Activated CD8-positive, alpha-beta T cell treated with anti-CD3 and anti-CD28 coated beads for 36 hours (primary cell): ENCODE data around the gene PTPN11. TPM values are rescaled to one million over a fixed set of nuclear protein-coding genes. Genes with fewer than 3 reads are reported as not detected.
"Not testable (repeated sequence)": the region's sequence is repeated elsewhere in the genome, so short reads cannot be mapped to it uniquely, and the experiment has no call there.

ENCODE experiments used
- ATAC-seq: fragments of 200-7000 bp; cut with Tn5 transposase; one replicate; pipeline ENCODE4 v1.10.0; 2021; ENCODE audit warnings: mild to moderate bottlenecking, moderate library complexity
- CTCF ChIA-PET: fragments of 350-600 bp; sonication (Branson Sonifier 250); formaldehyde crosslinking; loops from one replicate; lab custom pipeline; 2021; ENCODE audit warnings: antibody characterized with exemption; lab: Charles Lee
- POLR2A ChIA-PET: fragments of 350-600 bp; sonication (Branson Sonifier 250); formaldehyde crosslinking; loops from one replicate; lab custom pipeline; 2021; ENCODE audit warnings: antibody characterized with exemption; lab: Charles Lee
- DNase-seq: peaks from one replicate; pipeline ENCODE4 v3.0.0-alpha.2; 2020
- H3K27ac Mint-ChIP-seq: one replicate; pipeline ENCODE4 v1.8.0; 2021; ENCODE audit warnings: mild to moderate bottlenecking, mixed read lengths
- H3K27me3 Mint-ChIP-seq: one replicate; pipeline ENCODE4 v1.8.0; 2021; ENCODE audit warnings: mixed read lengths
- H3K36me3 Mint-ChIP-seq: one replicate; pipeline ENCODE4 v1.8.0; 2021; ENCODE audit warnings: low read depth, mixed read lengths
- H3K4me1 Mint-ChIP-seq: one replicate; pipeline ENCODE4 v1.8.0; 2021; ENCODE audit warnings: low read depth, mixed read lengths
- H3K4me3 Mint-ChIP-seq: one replicate; pipeline ENCODE4 v1.8.0; 2021; ENCODE audit warnings: mild to moderate bottlenecking, moderate library complexity, mixed read lengths
- H3K9me3 Mint-ChIP-seq: one replicate; pipeline ENCODE4 v1.8.0; 2021; ENCODE audit warnings: mixed read lengths
- intact Hi-C: fragments of 100-400 bp; cut with micrococcal nuclease; formaldehyde crosslinking; loops from one replicate; pipeline ENCODE4 v1.10.0; 2022
- total RNA-seq, 2 experiments: library from RNA; stranded (reverse); gene quantifications; one replicate each; pipeline ENCODE4 v1.2.3, GENCODE V29; 2021
- TF ChIP-seq, protein P1 (sequence below): fragments of 200-600 bp; IDR thresholded peaks from one replicate; pipeline ENCODE4 v1.8.0; 2022; ENCODE audit warnings: antibody characterized with exemption, mild to moderate bottlenecking

PTPN11 gene
- total RNA-seq, 2 experiments from 2014 or later, result 131 to 142 TPM

DNA sequence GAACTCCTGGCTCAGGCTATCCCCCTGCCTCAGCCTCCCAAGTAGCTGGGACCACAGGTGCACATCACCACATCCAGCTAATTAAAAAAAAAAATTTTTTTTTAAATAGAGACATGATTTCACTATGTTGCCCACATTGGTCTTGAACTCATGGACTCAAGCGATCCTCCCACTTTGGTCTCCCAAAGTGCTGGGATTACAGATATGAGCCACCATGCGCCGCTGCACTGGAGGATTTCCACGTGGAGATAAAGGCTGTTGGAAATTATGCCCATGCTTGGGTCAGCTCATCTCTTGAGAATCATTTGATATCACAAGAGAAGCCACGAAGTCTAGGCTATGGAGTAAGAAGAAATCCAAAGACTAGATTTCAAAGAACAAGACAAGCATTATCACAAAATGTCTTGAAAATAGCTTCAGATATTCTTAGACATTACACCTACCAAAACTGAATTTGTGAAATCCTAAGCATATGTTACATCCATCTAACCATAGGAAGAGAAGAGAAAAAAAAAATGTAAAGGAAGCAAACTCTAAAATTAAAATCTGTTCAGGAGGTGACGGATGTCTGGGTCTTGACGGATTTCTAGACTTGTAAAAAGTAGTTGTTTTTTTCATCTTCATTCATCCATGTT, 99.1 kb downstream of the PTPN11 start:
- H3K27me3 Mint-ChIP-seq, result no peaks in the 10 kb centered on the region
- no peaks in the 10 kb centered on the region for H3K36me3 Mint-ChIP-seq
- no peak for ATAC-seq
- intact Hi-C loops, result no loop called here
- H3K4me3 Mint-ChIP-seq, result no peak overlapping the region
- peaks cover 5% of the 10 kb centered on the region for H3K4me1 Mint-ChIP-seq
- DNase-seq, result no peak
- TF ChIP-seq, protein P1, sequence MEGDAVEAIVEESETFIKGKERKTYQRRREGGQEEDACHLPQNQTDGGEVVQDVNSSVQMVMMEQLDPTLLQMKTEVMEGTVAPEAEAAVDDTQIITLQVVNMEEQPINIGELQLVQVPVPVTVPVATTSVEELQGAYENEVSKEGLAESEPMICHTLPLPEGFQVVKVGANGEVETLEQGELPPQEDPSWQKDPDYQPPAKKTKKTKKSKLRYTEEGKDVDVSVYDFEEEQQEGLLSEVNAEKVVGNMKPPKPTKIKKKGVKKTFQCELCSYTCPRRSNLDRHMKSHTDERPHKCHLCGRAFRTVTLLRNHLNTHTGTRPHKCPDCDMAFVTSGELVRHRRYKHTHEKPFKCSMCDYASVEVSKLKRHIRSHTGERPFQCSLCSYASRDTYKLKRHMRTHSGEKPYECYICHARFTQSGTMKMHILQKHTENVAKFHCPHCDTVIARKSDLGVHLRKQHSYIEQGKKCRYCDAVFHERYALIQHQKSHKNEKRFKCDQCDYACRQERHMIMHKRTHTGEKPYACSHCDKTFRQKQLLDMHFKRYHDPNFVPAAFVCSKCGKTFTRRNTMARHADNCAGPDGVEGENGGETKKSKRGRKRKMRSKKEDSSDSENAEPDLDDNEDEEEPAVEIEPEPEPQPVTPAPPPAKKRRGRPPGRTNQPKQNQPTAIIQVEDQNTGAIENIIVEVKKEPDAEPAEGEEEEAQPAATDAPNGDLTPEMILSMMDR, result no peak
- ChIA-PET CTCF (no interaction called here), POLR2A (interaction anchor here (0.6 kb wide), 1 partner anchor 325 kb away, joined by 3 read pairs; no protein-coding TSS in a partner anchor)
- no peaks in the 10 kb centered on the region for H3K9me3 Mint-ChIP-seq
- H3K27ac Mint-ChIP-seq, result no peak overlapping the region

- ATAC-seq (no peak), DNase-seq (no peak)
- H3K9me3 Mint-ChIP-seq, result no peaks in the 10 kb centered on the region
- no peak overlapping the region for H3K4me3 Mint-ChIP-seq
- H3K27me3 Mint-ChIP-seq, result no peaks in the 10 kb centered on the region
- ChIA-PET POLR2A (no interaction called here), CTCF (no interaction called here)
- no peak overlapping the region for H3K27ac Mint-ChIP-seq
- H3K36me3 Mint-ChIP-seq, result no peaks in the 10 kb centered on the region
- intact Hi-C loops, result no loop called here
- H3K4me1 Mint-ChIP-seq, result peaks cover 5% of the 10 kb centered on the region
- TF ChIP-seq, protein P1, result no peak
These were observed 99.6 kb downstream of the PTPN11 start for GRCh38 chr12:112518365-112518735.

- H3K4me1 Mint-ChIP-seq, POLR2A ChIA-PET, H3K36me3 Mint-ChIP-seq, CTCF ChIA-PET, DNase-seq, intact Hi-C loops, ATAC-seq, H3K27me3 Mint-ChIP-seq, H3K27ac Mint-ChIP-seq, H3K4me3 Mint-ChIP-seq, H3K9me3 Mint-ChIP-seq: not testable (repeated sequence)
These were observed 101.1 kb downstream of the PTPN11 start for GRCh38 chr12:112519841-112520340.

DNA sequence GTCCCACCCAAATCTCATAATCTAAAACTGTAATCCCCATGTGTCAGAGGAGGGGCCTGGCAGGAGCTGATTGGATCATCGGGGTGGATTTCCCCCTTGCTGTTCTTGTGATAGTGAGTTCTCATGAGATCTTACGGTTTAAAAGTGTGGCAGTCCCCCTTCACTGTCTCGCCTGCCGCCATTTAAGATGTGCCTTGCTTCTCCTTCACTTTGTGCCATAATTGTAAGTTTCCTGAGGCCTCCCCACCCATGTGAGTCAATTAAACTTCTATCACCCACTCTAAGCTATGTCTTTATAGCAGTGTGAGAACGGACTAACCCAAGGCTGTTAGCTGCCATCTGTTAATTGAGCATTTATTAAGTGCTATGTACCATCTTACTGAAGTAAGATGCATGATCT, 105.1 kb downstream of the PTPN11 start:
- intact Hi-C loops, result no loop called here
- TF ChIP-seq, protein P1, result no peak
- Mint-ChIP-seq H3K9me3 (no peaks in the 10 kb centered on the region), H3K27me3 (peaks cover 2% of the 10 kb centered on the region), H3K4me3 (no peak overlapping the region), H3K27ac (no peak overlapping the region), H3K4me1 (no peaks in the 10 kb centered on the region), H3K36me3 (no peaks in the 10 kb centered on the region)
- no peak for ATAC-seq
- ChIA-PET POLR2A (no interaction called here), CTCF (no interaction called here)
- DNase-seq, result no peak

DNA sequence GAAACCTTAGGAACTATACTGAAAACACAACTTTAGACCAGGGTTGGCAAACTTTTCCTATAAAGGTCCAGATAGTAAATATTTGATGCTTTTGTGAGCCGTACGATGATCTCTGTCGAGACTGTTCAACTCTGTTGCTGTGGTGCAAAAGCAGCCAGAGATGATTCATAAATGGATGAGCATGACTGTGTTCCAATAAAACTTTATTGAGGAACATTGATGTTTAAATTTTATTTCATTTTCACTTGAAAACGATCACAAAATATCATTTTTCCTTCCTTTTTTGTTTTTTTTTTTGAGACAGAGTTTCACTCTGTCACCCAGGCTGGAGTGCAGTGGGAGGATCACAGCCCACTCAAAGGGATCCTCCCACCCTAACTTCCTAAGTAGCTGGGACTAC, 105.5 kb downstream of the PTPN11 start:
- POLR2A ChIA-PET, result no interaction called here
- H3K27ac Mint-ChIP-seq, result no peak overlapping the region
- CTCF ChIA-PET, result no interaction called here

More for the DNA sequence above, 105.5 kb downstream of the PTPN11 start:
- intact Hi-C loops, result no loop called here
- DNase-seq (no peak), ATAC-seq (no peak)
- TF ChIP-seq, protein P1, result no peak
- H3K4me1 Mint-ChIP-seq, result no peaks in the 10 kb centered on the region
- no peaks in the 10 kb centered on the region for H3K9me3 Mint-ChIP-seq
- peaks cover 2% of the 10 kb centered on the region for H3K27me3 Mint-ChIP-seq
- H3K4me3 Mint-ChIP-seq, result no peak overlapping the region
- H3K36me3 Mint-ChIP-seq, result no peaks in the 10 kb centered on the region
